Inferior parietal cortex (tissue), 1 donor: ENCODE measurements around the gene TNK1.
"Not testable (repeated sequence)": the region's sequence is repeated elsewhere in the genome, so short reads cannot be mapped to it uniquely, and the experiment has no call there.

Source experiments
- DNase-seq: peaks from one replicate; pipeline ENCODE4 v3.0.0-alpha.2; 2016; ENCODE audit errors: extremely low spot score

Gene TNK1

DNA sequence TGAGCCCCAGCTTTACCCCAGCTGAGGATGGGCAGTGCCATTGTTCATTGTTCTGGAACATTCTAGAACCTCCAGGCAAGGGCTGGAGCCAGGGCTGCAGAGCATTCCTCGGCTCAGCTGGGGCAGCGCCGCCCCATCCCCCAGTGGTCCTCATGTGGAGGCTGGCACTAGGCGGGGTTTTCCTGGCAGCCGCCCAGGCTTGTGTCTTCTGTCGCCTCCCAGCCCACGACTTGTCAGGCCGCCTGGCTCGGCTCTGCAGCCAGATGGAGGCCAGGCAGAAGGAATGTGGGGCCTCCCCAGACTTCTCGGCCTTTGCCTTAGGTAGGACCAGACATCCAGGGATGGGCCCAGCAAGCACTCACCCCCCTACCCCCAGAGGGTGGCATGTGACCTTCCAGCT, 25.8 kb upstream of the TNK1 start, which contains the start of gene TMEM95:
TMEM95 (plus strand) TSS at position 104 of the 400 bp plus-strand sequence; CDS start at position 153, 49 bp downstream.
- peak; percentile 53 for DNase-seq

DNA sequence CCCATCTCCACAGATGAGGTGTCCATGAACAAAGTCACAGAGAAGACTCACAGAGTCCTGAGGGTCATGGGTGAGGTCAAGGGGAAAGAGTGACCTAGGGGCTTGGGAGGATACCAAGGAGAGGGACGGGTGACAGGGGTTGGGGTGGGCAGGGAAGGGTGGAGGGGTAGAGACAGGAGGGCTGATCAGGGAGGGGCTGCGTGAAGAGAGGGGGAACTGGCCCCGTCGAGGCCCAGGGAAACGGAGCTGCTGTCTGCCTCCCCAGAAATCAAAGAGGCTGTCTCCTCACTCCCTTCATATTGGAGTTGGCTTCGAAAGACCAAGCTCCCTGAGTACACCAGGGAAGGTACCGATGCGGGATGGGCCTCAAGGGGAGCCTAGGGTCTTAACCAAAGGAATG, 25.3 kb upstream of the TNK1 start:
- DNase-seq, result no peak

DNA sequence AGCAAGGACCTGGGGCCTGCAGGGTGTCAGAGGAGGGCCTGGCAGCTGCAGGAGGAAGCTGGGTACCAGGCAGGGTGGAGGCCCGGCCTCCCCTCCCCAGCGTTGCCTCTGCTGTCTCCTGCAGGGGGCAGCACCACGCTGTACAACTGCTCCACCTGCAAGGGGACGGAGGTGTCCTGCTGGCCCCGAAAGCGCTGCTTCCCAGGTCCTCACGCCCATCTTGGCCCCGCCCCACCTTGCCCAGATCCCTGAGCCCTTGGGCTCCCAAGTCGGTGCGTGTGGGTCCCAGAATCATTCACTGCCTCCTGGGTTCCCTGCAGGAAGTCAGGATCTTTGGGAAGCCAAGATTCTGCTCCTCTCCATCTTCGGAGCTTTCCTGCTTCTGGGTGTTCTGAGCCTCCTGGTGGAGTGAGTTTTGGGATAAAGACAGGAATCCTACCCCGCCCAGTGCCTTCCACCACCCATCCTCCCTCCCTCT, 24.8 kb upstream of the TNK1 start:
- DNase-seq, result peak; percentile 64

DNA sequence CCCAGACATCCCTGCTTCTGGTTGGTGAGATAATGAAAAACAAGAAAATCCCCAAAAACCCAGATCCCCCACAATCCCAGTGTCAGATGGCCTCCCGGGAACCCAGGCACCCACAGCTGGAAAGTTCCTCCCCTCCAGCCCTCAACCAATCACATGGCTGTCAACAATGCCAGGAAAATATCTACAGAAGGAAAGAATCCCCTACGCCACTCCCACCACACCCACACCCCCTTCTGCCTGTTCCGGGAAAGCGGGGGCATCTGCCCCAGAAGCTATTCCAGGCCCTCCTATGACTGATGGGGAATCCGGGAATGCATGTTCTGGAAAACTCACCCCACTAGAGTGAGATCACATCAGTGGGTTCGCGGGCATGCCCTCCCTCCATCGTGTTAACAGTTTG, 24.1 kb upstream of the TNK1 start:
- DNase-seq, result no peak

DNA sequence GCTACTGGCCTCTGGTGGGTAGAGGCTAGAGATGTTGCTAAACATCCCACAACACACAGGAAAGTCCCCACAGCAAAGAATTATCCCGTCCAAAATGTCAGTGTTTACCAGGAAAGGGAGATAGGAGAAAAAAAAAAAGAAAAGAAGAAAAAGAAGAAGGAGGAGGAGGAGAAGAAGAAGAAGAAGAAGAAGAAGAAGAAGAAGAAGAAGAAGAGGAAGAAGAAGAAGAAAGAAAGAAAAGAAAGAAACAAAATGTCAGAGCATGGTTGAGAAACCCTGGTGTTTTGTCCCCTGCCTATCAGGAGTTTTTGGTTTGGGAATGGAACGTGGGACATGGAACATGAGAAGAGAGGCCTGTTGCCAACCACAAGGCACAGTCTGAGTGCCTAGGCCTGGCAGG, 23.5 kb upstream of the TNK1 start:
- no peak for DNase-seq

DNA sequence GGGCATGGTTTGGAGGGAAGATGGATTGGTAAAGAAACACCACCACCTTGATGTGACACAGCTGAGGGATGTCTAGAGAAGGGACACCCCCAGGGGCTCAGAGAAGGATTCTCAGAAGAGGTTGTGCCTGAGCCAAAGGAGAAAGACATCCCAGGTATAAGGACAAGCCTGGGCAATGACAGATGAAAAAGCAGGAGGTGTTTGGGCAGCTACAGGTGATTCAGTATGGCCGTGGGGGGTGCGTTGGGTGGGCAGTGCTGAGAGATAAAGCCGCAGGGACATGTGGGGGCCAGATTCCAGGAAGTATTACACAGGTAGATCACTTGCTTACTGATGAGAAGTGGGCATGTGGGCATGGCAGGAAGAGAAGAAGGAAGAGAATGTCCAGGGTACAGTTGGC, 19.0 kb upstream of the TNK1 start:
- no peak for DNase-seq

DNA sequence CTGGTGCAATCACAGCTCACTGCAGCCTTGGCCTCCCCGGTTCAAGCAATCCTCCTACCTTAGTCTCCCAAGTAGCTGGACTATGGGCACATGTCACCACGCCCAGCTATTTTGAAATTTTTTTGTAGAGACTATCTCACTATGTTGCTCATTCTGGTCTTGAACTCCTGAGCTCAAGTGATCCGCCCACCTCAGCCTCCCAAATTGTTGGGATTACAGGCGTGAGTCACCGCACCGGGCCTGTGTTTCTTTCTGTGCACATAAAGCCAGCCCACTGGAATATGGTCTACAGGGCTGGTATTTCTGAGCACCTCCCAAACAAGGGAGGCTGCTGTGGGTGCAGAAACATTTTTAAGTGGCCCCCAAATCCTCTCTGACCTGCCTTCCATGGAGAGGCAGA, 17.6 kb upstream of the TNK1 start:
- DNase-seq, result no peak

DNA sequence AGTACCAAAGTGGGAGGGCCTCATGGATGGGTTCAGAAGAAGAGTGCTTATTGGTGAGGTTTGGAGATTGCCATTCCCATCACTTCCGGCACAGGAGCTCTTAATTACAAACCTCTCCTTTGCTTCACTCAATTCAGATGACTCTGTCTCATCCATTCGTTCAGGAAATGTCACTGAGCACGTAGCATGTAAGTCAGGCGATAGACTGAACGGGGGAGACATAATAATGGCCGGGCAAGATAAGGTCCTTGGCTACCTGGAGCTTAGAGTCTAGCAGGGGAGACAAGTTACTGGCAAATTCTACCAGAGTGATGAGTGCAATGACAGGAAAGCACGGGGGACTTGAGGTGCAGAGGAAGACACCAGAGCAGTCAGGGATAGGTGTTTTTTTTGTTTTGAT, 14.9 kb upstream of the TNK1 start:
- DNase-seq, result not testable (repeated sequence)

DNA sequence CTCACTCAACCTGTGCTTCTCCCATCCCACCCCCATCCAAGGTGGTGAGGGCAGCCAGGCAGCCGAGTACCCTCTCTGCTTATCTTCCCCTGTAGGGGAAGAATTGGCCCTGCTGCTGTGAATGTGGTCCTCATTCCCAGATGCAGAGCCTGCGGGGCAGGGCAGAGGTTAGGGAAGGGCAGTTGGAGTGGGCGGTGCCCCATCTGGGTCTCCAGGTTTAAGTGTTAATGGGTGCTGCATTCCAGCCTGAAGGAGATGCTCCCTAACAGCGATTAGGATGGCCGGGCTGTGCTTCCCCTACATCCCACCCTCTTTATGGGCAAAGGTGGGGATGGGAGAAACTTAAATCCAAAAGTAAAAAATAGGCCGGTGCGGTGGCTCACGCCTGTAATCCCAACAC, 13.8 kb upstream of the TNK1 start:
- no peak for DNase-seq

DNA sequence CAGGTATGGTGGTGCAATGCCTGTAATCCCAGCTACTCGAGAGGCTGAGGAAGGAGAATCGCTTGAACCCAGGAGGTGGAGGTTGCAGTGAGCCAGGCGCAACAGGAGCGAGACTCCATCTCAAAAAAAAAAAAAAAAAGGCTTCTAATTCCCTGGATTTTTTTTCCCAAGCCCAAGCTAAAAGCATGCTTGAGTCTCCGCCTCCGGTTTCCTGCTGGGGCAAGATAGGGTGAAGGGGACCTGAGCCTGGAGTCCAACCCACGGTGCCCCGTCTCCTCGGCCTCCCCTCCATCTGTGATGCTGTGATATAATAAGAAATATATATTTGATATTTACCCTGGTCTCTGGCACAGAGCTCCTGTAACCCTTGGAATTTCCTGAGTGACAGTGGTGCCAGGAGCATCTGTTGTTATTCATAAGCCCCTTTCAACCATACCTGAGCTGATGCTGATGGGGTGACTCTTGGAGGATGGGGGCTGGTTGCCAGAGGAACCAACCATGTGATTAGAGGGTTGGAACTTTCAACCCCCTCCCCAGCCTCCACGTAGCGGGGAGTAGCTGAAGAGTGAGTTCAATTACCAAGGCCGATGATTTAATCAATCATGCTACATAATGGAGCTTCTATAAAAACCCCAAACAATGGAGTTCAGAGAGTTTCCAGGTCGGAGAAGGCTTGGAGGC, 12.8 kb upstream of the TNK1 start:
- DNase-seq, result no peak

DNA sequence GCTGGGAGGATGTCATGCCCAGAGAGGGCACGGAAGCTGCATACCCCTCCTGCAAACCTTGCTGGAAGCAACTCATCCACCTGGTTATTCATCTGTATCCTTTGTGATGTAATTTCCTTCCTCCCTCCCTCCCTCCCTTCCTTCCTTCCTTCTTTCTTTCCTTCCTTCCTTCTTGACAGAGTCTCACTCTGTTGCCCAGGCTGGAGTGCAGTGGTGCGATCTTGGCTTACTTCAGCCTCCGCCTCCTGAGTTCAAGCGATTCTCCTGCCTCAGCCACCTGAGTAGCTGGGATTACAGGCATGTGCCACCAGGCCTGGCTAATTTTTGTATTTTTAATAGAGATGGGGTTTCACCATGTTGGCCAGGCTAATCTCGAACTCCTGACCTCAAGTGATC, 12.3 kb upstream of the TNK1 start:
- not testable (repeated sequence) for DNase-seq

DNA sequence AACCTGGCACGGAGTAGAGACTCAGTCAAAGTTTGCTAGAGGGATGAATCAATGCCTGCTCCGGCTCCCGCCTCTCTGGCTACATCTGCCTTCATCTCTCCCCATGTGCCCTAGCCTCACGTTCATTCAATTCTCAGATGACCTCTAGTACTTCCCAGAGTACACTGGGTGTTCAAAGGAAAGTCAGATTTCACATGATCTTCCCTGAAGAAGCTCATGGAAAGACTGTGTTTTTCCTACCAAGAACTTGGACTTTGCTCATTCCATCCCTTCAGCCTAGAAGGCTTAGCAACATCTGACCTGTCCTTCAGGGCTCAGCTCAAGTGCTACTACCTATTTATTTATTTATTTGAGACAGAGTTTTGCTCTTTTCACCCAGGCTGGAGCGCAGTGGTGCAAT, 11.1 kb upstream of the TNK1 start:
- DNase-seq, result no peak

DNA sequence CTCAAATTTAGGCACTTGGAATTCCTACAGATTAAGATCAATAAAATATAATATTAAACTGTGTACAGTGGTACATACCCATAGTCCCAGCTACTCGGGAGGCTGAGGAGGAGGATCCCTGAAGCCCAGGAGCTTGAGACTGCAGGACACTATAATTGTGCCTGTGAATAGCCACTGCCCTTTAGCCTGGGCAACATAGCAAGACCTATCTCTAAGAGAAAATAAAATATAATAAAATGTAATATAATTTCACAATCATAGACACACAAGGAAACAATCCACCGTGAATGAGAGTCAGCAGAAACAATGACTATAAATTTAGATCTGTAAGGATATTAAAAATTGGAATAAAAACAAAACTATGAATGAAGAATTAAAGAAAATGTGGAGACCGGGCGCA, 10.0 kb upstream of the TNK1 start:
- no peak for DNase-seq

DNA sequence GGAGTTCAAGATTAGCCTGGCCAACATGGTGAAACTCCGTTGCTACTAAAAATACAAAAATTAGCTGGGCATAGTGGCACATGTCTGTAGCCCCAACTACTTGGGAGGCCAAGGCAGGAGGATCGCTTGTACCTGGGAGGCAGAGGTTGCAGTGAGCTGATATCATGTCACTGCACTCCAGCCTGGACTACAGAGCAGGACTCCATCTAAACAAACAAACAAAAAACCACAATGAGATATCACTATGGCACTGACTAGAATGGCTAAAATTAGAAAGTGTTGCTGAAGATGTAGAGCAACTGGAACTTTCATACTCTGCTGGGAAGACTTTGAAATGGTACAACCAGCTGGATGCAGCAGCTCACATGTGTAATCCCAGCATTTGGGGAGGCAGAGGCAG, 6.5 kb upstream of the TNK1 start:
- DNase-seq, result no peak

DNA sequence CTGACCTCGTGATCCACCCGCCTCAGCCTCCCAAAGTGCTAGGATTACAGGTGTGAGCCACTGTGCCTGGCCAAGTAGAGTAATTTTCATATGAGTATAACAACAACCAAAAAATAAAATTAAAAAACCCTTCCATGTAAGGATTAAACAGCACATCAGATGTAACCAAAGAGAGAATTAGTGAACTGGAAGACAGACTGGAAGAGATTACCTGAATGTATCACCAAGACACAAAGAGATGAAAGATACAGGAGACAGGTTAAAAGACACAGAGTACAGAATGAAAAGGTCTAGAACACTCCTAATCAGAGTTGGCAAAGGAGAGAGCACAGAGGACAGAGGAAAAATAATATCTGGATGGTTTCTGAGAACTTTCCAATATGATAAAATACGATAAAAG, 1.8 kb upstream of the TNK1 start:
- no peak for DNase-seq

DNA sequence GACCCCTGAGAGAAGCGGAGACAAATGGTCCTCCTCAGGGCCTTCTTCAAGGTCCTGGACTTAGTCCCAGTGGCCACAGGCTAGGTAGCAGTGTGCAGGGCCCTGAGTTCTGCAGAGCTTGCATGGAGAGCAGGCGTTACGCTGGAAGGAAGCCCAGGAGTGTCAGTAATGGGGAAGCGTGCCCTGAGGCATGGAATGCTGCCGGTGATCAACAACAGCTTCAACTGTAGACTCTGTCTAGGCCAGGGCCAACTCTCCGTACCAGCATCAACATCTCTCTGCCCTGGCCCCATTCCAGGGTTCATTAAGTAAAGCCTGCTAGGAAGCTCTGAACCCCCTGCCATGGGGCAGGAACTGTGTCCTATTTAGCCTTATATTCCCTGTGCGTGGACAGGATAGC, 568 bp upstream of the TNK1 start:
- DNase-seq, result no peak

DNA sequence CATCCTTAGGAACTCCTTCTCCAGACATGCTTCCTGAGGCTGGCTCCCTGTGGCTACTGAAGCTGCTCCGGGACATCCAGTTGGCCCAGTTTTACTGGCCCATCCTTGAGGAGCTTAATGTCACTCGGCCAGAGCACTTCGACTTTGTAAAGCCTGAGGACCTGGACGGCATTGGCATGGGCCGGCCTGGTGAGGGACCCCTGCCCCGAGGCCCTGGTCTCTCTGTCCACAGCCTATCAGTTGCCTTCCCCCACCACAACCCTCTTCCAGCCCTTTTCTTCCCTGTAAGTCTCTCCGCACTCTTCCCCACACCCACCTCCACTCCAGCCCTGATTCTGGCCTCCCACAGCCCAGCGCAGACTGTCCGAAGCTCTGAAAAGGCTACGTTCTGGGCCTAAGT, 2.0 kb downstream of the TNK1 start:
- no peak for DNase-seq

DNA sequence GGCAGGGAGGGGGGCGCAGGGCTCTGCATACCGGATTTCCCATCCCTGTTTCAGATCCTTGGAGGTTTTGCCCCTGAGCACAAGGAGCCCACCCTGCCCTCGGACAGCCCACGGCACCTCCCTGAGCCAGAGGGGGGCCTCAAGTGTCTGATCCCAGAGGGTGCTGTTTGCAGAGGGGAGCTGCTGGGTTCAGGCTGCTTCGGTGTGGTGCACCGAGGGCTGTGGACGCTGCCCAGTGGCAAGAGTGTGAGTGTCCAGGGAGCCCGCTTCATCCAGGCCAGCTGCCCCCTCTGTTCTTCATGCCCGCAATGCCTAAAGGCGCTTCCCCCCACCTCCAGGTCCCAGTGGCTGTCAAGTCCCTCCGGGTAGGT, 2.5 kb downstream of the TNK1 start:
- no peak for DNase-seq

DNA sequence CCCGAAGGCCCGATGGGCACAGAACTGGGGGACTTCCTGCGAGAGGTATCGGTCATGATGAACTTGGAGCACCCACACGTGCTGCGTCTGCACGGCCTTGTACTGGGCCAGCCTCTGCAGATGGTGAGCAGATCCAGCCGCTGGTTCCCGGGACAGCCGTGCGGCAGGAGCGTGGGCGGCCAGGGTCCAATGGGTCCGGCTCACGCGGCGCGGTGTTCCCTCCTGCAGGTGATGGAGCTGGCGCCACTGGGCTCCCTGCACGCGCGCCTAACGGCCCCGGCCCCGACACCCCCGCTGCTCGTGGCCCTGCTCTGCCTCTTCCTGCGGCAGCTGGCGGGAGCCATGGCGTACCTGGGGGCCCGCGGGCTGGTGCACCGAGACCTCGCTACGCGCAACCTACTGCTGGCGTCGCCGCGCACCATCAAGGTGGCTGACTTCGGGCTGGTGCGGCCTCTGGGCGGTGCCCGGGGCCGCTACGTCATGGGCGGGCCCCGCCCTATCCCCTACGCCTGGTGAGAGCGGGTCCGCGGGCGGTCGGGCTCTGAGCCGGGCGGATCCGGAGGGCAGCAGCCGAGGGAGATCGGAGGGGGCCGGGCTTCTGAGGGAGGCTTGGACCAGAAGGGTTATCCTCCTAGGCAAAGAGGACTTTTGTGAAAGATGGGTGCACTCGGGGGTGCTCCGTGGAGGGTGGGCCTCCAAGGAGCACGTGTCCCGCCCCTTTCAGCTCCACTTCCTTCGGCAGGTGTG, 3.0 kb downstream of the TNK1 start:
- peak; percentile 17 for DNase-seq

DNA sequence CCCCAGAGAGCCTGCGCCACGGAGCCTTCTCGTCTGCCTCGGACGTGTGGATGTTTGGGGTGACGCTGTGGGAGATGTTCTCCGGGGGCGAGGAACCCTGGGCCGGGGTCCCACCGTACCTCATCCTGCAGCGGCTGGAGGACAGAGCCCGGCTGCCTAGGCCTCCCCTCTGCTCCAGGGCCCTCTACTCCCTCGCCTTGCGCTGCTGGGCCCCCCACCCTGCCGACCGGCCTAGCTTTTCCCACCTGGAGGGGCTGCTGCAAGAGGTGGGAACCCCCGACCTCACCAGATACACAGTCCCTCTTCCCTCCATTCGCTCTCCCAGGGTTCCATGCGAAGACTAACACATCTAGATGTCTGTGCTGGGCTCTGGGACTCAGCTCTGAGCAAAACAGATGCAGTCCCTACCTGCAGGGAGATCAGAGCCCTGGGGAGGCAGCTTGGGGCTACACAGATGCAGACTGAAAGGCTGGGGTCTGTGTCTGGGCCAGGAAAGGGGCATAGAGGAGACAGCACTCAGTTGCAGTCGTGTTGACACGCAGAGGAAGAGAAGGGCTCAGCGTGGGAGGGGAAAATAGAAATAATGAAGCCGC, 3.7 kb downstream of the TNK1 start:
- no peak for DNase-seq

DNA sequence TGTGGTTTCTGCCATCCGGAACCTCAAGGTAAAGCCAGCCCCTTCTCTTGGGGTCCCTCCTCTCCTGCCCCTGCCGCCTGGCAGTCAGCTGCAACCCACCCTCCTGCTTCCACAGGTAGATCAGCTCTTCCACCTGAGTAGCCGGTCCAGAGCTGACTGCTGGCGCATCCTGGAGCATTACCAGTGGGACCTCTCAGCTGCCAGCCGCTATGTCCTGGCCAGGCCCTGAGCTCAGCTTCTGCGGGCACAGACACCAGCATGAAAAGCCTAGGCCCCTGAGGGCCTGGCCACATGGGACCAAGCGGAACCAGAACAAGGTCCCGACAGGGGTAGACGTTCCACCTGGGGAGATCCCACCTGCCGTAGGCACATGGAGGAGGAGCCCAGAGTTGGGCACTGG, 8.0 kb downstream of the TNK1 start:
- no peak for DNase-seq

DNA sequence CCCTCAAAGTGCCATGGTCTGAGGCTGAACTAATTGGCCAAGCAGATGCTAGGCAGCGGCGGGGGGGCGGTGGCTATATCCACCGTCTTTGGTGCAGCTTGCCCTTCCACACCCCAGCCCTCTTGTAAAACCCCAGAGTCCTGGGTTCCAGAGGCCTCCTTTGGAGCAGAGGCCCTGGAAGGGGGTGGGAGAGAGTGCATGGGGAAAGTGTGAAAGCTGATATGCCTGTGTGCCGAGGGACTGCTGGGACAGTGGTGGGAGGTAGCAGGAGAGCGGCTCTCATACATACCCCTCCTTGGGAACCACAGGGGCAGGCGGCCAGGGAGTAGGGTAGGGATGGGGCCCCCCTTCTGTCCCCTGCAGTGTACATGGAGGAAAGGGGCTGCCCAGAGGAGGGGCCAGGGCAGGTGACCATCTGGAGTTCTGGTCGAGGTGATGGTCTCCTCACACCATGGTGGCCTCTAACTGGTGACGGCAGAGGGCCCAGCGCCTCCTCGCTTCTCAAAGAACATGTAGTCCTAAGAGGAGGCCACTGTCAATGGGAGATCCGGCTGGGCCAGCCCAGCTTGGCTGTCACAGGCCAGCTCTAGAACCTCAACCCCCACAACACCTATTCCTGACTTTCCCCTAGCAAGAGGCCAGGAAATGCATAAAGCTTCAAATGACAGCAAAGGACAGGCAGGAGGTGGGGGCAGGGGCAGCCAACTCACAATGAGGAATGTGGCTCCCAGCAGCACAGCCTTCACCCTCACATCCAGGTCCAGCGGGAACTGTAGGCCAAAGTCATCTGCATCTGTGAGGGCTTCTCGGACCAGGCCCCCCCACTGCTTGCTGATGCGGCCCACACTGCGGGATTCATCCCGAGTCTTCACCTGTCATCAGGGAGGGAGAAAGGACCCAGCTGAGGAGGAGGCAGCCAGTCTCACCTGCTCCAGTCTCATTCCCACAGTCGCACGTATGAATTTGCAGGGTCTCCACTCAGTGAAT, 9.3 kb downstream of the TNK1 start:
- DNase-seq, result no peak
